C1 segment of cervical spinal cord (tissue), 14 donors: ENCODE measurements around the gene LEMD3.

ENCODE experiments used
- DNase-seq, 14 donors: peaks; one replicate each; lab custom pipeline; 2025; lab: John Stamatoyannopoulos, UW

The LEMD3 gene

DNA sequence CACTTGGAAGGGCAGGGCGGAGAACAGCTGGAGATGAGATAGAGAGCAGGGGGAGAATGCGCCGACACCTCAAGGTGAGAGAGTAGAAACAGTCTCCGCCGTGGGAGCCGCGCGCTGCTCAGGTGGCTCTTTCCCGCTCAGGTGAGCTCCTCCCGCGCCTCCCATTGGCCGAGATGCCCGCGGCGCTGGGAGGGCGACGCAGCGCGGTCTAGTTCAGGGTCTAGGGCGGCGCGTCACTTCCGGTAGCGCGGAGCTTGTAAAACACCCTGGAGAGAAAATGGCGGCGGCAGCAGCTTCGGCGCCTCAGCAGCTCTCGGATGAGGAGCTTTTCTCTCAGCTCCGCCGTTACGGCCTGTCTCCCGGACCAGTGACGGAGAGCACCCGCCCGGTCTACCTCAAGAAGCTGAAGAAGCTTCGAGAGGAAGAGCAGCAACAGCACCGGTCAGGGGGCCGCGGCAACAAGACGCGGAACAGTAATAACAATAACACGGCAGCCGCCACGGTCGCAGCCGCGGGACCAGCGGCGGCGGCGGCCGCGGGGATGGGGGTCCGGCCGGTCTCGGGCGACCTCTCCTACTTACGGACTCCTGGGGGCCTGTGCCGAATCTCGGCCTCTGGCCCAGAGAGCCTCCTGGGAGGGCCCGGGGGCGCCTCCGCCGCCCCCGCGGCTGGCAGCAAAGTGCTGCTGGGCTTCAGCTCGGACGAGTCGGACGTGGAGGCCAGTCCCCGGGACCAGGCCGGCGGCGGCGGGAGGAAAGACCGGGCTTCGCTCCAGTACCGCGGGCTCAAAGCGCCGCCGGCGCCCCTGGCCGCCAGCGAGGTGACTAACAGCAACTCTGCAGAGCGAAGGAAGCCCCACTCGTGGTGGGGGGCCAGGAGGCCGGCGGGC is at the start of gene LEMD3:
TSS of gene LEMD3 (plus strand) at position 264 of the 889 bp plus-strand sequence. CDS start at position 278, 14 bp downstream.
- DNase-seq: peak; percentile 31 to 91 (median 84)

DNA sequence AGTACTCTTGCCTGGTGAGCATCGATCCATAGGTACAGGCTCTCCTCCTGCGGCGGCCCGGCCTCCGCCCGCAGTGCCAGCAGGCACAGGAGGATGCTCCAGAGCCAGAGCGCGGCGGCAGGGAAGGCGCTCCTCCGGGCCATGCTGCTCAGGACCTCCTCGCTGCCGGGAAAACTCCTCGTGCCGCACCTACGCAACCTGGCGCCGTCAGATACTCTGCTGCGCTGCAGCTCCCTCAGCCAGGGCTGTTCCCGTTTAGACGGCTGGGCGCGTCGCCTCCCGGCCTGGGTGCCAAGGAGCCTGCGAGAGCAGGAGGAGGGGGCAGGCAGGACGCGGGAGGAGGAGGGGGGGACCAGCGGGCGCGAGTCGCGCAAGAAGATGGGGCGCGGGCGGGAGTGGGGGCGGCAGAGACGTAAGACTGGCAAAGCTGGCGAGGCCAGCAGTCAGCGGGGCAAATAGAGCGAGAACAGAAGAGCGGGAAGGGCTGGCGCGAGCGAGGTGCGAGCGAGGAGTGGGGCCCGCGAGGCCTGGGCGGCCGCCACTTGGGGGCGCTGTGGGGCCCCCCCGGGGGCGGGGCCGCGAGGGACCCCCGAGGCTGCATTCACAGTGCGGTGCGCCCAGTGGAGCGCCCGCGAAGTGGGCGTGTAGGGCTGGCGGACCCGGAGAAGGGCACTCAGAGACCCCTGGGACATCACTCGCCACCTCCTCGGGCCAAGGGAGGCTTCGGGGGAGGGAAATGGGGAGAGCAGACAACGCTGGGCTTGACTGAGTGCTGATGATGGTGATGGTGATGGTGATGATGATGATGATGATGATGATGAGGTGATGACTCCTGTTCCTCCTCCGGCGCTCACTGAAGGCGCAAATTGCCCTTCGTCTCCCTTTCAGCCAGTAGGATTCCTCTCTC is 48.1 kb upstream of the LEMD3 start, which contains the start of gene WIF1:
TSS of gene WIF1 (minus strand) at position 257 of the 907 bp plus-strand sequence. CDS start at position 143, 114 bp downstream.
- DNase-seq: peak in 2 of 14 donors; percentile 10 to 18

DNA sequence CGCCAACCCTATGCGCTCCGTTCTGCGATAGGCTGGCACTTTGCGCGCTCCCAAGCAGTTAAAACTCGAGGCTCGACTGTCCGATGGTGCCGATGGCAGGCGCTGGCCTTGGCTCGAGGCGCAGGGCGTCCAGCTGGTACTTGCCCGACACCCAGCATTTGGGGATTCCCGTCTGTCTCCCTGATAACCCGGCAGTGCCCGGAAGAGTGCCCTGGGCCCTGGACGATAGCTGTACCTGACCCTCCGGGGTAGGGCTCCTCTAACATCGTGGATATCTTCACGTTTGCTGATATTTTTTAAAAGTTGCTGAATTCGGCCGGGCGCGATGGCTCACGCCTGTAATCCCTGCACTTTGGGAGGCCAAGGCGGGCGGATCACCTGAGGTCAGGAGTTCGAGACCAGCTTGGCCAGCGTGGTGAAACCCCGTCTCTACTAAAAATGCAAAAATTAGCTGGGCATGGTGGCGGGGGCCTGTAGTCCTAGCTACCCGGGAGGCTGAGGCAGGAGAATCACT is 47.4 kb upstream of the LEMD3 start:
- DNase-seq: no peak

DNA sequence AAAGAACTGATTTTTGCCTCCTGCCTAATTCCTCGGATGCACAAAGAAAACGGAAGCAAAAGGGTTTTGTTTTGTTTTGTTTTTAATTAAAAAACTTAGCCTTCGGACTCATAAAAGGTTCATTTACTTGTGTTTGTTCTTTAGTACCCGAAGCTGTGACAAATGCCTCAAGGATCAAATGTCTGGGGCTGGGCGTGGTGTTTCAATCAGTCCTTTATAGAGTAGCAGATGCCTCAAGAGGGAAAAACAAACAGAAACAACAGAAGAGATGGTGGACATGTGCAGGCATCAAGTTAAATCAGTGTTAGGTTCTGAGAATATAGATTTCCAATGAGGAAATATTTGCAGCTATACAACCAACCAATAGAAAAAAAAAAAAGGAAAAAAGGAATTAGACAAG is 46.7 kb upstream of the LEMD3 start:
- DNase-seq: no peak

GRCh38 chr12:65123435-65124063 is 45.8 kb upstream of the LEMD3 start:
- no peak for DNase-seq

DNA sequence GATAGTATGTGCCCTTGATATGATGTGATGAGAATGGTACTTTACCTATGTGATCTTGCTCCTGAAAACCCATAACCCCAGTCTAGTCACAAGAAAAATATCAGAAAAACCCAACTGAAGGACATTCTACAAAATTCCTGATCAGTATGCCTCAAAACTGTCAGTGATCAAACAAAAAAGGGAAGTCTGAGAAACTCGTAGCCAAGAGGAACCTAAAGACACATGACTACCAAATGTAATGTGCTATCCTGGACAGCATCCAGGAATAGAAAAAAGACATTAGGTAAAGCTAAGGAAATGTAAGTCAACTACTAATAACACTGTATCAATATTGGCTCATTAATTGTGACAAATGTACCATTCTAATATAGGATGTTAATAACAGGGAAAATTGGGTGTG is 44.1 kb upstream of the LEMD3 start:
- DNase-seq: no peak

- DNase-seq: no peak
Measured at GRCh38 chr12:65125975-65126374, 43.4 kb upstream of the LEMD3 start.

- no peak for DNase-seq
Measured at GRCh38 chr12:65126482-65126881, 42.9 kb upstream of the LEMD3 start.

DNA sequence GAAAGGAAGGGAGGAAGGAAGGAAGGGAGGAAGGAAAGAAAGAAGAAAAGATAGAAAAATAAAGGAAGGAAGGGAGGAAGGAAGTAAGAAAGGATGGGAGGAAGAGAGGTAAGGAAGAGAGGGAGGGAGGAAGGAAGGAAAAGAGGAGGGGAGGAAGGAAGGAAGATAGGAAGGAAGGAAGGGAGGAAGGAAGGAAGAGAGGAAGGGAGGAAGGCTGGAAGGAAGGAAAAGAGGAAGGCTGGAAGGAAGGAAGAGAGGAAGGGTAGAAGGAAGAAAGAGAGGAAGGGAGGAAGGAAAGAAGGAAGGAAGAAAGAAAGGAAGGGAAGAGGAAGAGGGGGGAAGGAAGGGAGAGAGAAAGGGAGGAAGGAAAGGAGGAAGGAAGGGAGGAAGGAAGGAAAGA is 35.5 kb upstream of the LEMD3 start:
- DNase-seq: no peak

- DNase-seq: no peak
Measured at GRCh38 chr12:65139389-65139788, 30.0 kb upstream of the LEMD3 start.

- no peak for DNase-seq
Measured at GRCh38 chr12:65140738-65141137, 28.6 kb upstream of the LEMD3 start.

GRCh38 chr12:65147312-65147905 is 22.0 kb upstream of the LEMD3 start:
- no peak for DNase-seq

- no peak for DNase-seq
Measured at GRCh38 chr12:65152012-65152411, 17.4 kb upstream of the LEMD3 start.

GRCh38 chr12:65152596-65152995 is 16.8 kb upstream of the LEMD3 start:
- DNase-seq: no peak

GRCh38 chr12:65155784-65156183 is 13.6 kb upstream of the LEMD3 start:
- DNase-seq: no peak

- DNase-seq: peak in 1 of 14 donors; percentile 0
Measured at GRCh38 chr12:65156366-65156841, 13.0 kb upstream of the LEMD3 start.

DNA sequence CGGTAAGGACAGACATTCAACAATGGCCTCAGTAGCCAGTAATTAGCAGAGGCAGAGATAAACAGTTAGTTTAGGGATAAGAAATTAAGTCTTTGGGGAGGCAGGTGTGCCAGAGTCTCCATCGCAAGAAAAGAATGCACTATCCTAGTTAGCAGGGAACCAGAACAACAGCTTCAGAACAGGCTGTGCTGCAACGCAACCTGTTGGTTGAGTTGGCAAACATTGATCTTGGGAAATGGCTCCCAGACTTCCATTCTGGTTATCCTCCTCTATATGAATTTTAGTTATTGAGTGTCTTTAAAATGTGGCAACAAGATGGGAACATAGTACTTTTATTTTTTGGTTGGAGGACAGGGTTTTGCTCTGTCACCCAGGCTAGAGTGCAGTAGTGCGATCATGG is 12.3 kb upstream of the LEMD3 start:
- DNase-seq: no peak

- DNase-seq: no peak
Measured at GRCh38 chr12:65162609-65163008, 6.8 kb upstream of the LEMD3 start.

GRCh38 chr12:65164244-65164643 is 5.1 kb upstream of the LEMD3 start:
- no peak for DNase-seq

DNA sequence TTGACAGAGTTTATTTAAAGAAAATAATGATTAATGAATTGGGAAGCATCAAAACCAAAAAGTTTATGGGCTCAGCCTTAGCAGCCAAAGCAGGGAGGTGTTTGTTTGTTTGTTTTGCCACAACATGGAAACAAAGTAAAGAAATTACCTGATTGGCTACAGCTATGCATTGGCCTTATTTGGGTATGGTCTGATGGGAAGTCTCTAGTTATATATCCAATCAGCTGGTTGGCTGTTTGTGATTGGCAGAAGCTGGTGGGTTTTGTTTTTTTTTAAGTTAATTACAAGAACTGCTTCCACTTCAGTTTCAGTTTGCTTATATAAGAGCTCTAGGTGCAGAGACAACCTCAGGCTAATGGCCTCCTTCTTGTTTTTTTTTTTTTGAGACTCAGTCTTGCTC is 4.6 kb upstream of the LEMD3 start:
- DNase-seq: no peak
